GM21526 (cell line): Measurements from ENCODE around the gene BTBD17.

ENCODE experiments used
- ATAC-seq: cut with Tn5 transposase; IDR thresholded peaks from one replicate; pipeline ENCODE4 v1.9.1; 2021; ENCODE audit warnings: moderate library complexity; ENCODE audit not compliant: unreplicated experiment, low FRiP score

The BTBD17 gene

GRCh38 chr17:74307984-74308773, 53.5 kb downstream of the BTBD17 start:
- no peak for ATAC-seq
